K562 (cell line): ENCODE measurements around the gene PTPRG. TPM values are rescaled to one million over a fixed set of nuclear protein-coding genes. Genes with fewer than 3 reads are reported as not detected.
"Not testable (repeated sequence)": the region's sequence is repeated elsewhere in the genome, so short reads cannot be mapped to it uniquely, and the experiment has no call there.

Experiments
- ATAC-seq: fragments of 200-7000 bp; cut with Tn5 transposase; 3 replicates; pipeline ENCODE4 v1.9.1; 2020; ENCODE audit warnings: moderate library complexity
- BruUV-seq: library from RNA; stranded (reverse); fragments of 400-500 nt; replicated peaks from 2 replicates; lab custom pipeline; 2021; lab: Mats Ljungman, UMichigan
- CTCF ChIA-PET: fragments of 300-600 bp; formaldehyde crosslinking; extraction: SDS; loops from one replicate; lab custom pipeline; 2021; ENCODE audit warnings: low intra/inter-chr PET ratio; lab: Yijun Ruan, JAX
- POLR2A ChIA-PET: fragments of 300-600, 350-650 bp; sonication (Branson Sonifier 250); formaldehyde crosslinking; extraction: SDS; loops from one replicate; lab custom pipeline; 2021; ENCODE audit warnings: antibody characterized with exemption, inconsistent platforms; lab: Yijun Ruan, JAX
- DNase-seq, 4 experiments: peaks; one replicate each; pipeline versions ENCODE4 v3.0.0 to v3.0.0-alpha.2; 2011 to 2018; ENCODE audit warnings: low spot score in 3 of 4, mixed read lengths in 3 of 4; ENCODE audit errors: extremely low read depth in 1 of 4
- FAIRE-seq: peaks from 2 replicates; lab custom pipeline; 2011; peaks lifted over from hg19 to GRCh38; lab: Jason Lieb, UNC
- H2AFZ ChIP-seq: 2 replicates; pipeline ENCODE4 v1.6.0; 2011; ENCODE audit warnings: low read depth, low read length, control low read depth, inconsistent platforms
- H3K27ac ChIP-seq: fragments of 200-600 bp; 3 replicates; pipeline ENCODE4 v1.8.0; 2011; ENCODE audit warnings: low read depth, mild to moderate bottlenecking, control low read depth, inconsistent platforms, low read length, moderate library complexity, mixed read lengths; ENCODE audit errors: extremely low read depth
- H3K27me3 ChIP-seq, 2 experiments: fragments of 300-600 bp in 1 of 2; 2 replicates in 1 of 2; 3 replicates in 1 of 2; pipeline versions ENCODE4 v1.6.0 to v1.8.0; 2011; ENCODE audit warnings: inconsistent platforms in 2 of 2, low read length in 2 of 2, mild to moderate bottlenecking in 1 of 2, mixed read lengths in 1 of 2, moderate library complexity in 1 of 2; ENCODE audit not compliant: control insufficient read depth in 2 of 2, insufficient read depth in 2 of 2
- H3K36me3 ChIP-seq: fragments of 300-600 bp; 3 replicates; pipeline ENCODE4 v1.8.0; 2011; ENCODE audit warnings: mild to moderate bottlenecking, low read length, inconsistent platforms; ENCODE audit not compliant: control insufficient read depth, insufficient read depth
- H3K4me1 ChIP-seq, 2 experiments: fragments of 200-600 bp in 1 of 2; replicated peaks in 1 of 2; 2 replicates in 1 of 2; 3 replicates in 1 of 2; pipeline versions ENCODE4 v1.5.1 to v1.8.0; 2011; ENCODE audit warnings: inconsistent platforms in 2 of 2, low read length in 2 of 2, mild to moderate bottlenecking in 1 of 2, mixed read lengths in 1 of 2, moderate library complexity in 1 of 2; ENCODE audit not compliant: control insufficient read depth in 2 of 2, insufficient read depth in 2 of 2
- H3K4me2 ChIP-seq: 2 replicates; pipeline ENCODE4 v1.6.1; 2011; ENCODE audit warnings: low read length, control low read depth, inconsistent platforms, mixed read lengths; ENCODE audit not compliant: insufficient read depth
- H3K4me3 ChIP-seq: fragments of 200-600 bp; sonication (generic), shearing (Covaris generic); 2 replicates; pipeline ENCODE4 v1.5.1; 2016; ENCODE audit warnings: control low read depth, inconsistent platforms
- H3K79me2 ChIP-seq: fragments of 200-600 bp; 3 replicates; pipeline ENCODE4 v1.8.0; 2011; ENCODE audit warnings: low read length, inconsistent platforms; ENCODE audit not compliant: control insufficient read depth, insufficient read depth
- H3K9ac ChIP-seq, 2 experiments: 2 replicates each; pipeline versions ENCODE4 v1.6.0 to v1.6.1; 2011; ENCODE audit warnings: low read depth in 2 of 2, low read length in 2 of 2, control low read depth in 1 of 2, inconsistent platforms in 1 of 2, mild to moderate bottlenecking in 1 of 2, mixed read lengths in 1 of 2; ENCODE audit not compliant: insufficient read depth in 1 of 2
- H3K9me1 ChIP-seq: one replicate; pipeline ENCODE4 v1.6.0; 2011; ENCODE audit warnings: inconsistent platforms, mild to moderate bottlenecking, low read length, moderate library complexity; ENCODE audit not compliant: control insufficient read depth, insufficient read depth
- H3K9me3 ChIP-seq: replicated peaks from 2 replicates; pipeline ENCODE4 v1.5.1; 2011; ENCODE audit warnings: low read depth, low read length, inconsistent platforms; ENCODE audit not compliant: control insufficient read depth, insufficient read depth
- H4K20me1 ChIP-seq: replicated peaks from 2 replicates; pipeline ENCODE4 v1.6.1; 2011; ENCODE audit warnings: low read length, inconsistent platforms, mixed read lengths; ENCODE audit not compliant: control insufficient read depth, insufficient read depth
- ID3 ChIP-seq, 2 experiments: fragments of 250-450 bp in 1 of 2; fragments of 450-650 bp in 1 of 2; sonication (Bioruptor Pico) in 1 of 2; IDR thresholded peaks; 2 replicates each; pipeline versions ENCODE4 v1.6.1 to v1.8.0; 2016 to 2021; ENCODE audit warnings: mild to moderate bottlenecking in 2 of 2, moderate library complexity in 2 of 2, missing compliant biosample characterization in 1 of 2, missing genetic modification characterization in 1 of 2
- MTA3 ChIP-seq: fragments of 450-650 bp; formaldehyde crosslinking; IDR thresholded peaks from 2 replicates; pipeline ENCODE4 v1.6.1; 2017; ENCODE audit warnings: mild to moderate bottlenecking, borderline replicate concordance
- PRMT5 ChIP-seq: sonication (generic); formaldehyde crosslinking; IDR thresholded peaks from 2 replicates; pipeline ENCODE4 v1.5.0; 2020; ENCODE audit warnings: missing genetic modification reagents
- ZBTB49 ChIP-seq: sonication (generic); formaldehyde crosslinking; IDR thresholded peaks from 2 replicates; pipeline ENCODE4 v1.8.0; 2022; ENCODE audit warnings: missing genetic modification reagents, mild to moderate bottlenecking, borderline replicate concordance
- ZFP36 ChIP-seq: fragments of 150-350 bp; IDR thresholded peaks from 2 replicates; pipeline ENCODE4 v1.6.1; 2018; ENCODE audit warnings: low read length, low read depth; ENCODE audit not compliant: partially characterized antibody
- WGBS: fragments of 100-300 bp; shearing (Covaris generic); methylation state at CpG from one replicate; pipeline ENCODE4 v1.1.6; 2016; ENCODE audit warnings: low coverage, mixed read lengths; ENCODE audit not compliant: insufficient coverage; ENCODE audit errors: missing lambda C conversion rate; 5-methylcytosine and 5-hydroxymethylcytosine counted together
- in situ Hi-C: fragments of 300-500 bp; cut with MboI; formaldehyde crosslinking; loops from 4 replicates; pipeline ENCODE4 v1.15.0; 2018; ENCODE audit warnings: inconsistent platforms, mixed read lengths
- intact Hi-C: fragments of 100-400 bp; cut with micrococcal nuclease; formaldehyde crosslinking; loops from 2 replicates; pipeline ENCODE4 v1.14.2; 2022
- polyA plus RNA-seq, 8 experiments: library from polyadenylated mRNA; depleted of rRNA in 4 of 8; stranded (reverse) in 5 of 8; unstranded in 3 of 8; fragments of >200 nt; fragmentation: Nextera tagmentation in 2 of 8; fragmentation: Illumina TruSeq in 1 of 8; extraction: Ambion mirVana in 2 of 8; extraction: Trizol in 1 of 8; gene quantifications; 2 replicates each; pipeline versions ENCODE4 v1.2.1 to v1.2.3, GENCODE V29; 2011 to 2014; ENCODE audit warnings: inconsistent platforms in 1 of 8, missing spikeins in 1 of 8
- total RNA-seq, 7 experiments: library from RNA; depleted of rRNA in 6 of 7; stranded (reverse); fragments of >200 nt in 6 of 7; fragmentation: Illumina TruSeq in 2 of 7; extraction: Trizol in 2 of 7; gene quantifications; 2 replicates each; pipeline versions ENCODE4 v1.2.1 to v1.2.3, GENCODE V29; 2011 to 2021; ENCODE audit warnings: low replicate concordance in 1 of 7

PTPRG gene
- total and polyA plus RNA-seq, 9 of the 15 experiments (the other 6 are each of a cell fraction or from before 2014, with no cell fraction given), result 0.16 TPM; not detected in 8

DNA sequence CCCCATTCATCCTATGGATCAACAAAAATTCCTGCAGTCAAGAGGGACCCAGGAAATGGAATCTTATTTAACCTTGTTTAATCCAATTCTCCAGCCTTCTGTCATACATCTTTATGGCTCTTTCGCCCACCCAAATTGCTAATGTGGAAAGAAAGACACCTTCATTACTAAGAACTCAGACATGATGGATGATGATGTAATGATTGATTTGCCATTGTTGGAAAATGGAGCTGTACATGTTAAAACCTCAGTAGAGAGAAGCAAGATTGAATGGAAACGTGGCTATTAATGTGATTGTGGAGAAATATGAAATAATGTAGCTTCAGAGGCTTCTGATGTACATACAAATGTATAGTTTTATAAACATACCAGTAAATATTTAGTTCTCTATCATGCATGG lies 15.7 kb upstream of the PTPRG start (continued):
- no peak for TF ChIP-seq ZBTB49 (CRISPR knock-in tag)
- no peak for TF ChIP-seq ZFP36
- TF ChIP-seq MTA3, result no peak

DNA sequence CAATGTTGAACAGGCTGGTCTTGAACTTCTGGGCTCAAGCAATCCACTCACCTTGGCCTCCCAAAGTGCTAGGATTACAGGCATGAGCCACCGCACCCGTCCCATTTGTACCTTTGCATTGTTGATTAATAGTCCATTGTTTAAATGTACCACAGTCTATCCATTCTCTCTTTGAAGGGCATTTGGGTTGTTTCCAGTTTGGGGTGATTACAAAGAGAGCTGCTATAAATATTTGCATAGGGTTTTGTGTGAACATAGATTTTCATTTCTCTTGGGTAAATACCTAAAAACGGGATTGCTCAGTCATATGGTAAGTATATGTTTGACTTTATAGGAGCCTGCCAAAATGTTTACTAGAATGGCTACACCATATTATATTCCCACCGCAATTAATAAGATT lies 13.7 kb upstream of the PTPRG start:
- ChIA-PET CTCF (no interaction called here), POLR2A (no interaction called here)
- WGBS, result 0% methylated on average over 4 of the region's 4 CpGs
- no peak overlapping the region for H3K9ac ChIP-seq
- intact Hi-C loops, result no loop called here
- H4K20me1 ChIP-seq, result no peaks in the 10 kb centered on the region
- H3K4me2 ChIP-seq, result no peak overlapping the region
- H3K27ac ChIP-seq, result no peak overlapping the region
- TF ChIP-seq PRMT5, result no peak
- TF ChIP-seq ID3 (CRISPR knock-in tag; IDR thresholded peaks at IDR 0.05), result no peak
- no peak for TF ChIP-seq ID3 (tag; IDR thresholded peaks at IDR 0.05)
- in situ Hi-C loops, result no loop called here
- H2AFZ ChIP-seq, result no peak overlapping the region
- FAIRE-seq, result no peak
- no peak for DNase-seq
- H3K27me3 ChIP-seq, result no peaks in the 10 kb centered on the region
- H3K4me3 ChIP-seq, result no peak overlapping the region
- H3K79me2 ChIP-seq, result no peaks in the 10 kb centered on the region
- BruUV-seq, result no TSS peak
- H3K9me3 ChIP-seq, result no peaks in the 10 kb centered on the region
- H3K4me1 ChIP-seq, result no peaks in the 10 kb centered on the region
- no peaks in the 10 kb centered on the region for H3K9me1 ChIP-seq
- ATAC-seq, result no peak
- H3K36me3 ChIP-seq, result no peaks in the 10 kb centered on the region

- H3K79me2 ChIP-seq, H3K9me3 ChIP-seq, in situ Hi-C loops, H4K20me1 ChIP-seq, ATAC-seq, H3K9me1 ChIP-seq, CTCF ChIA-PET, H2AFZ ChIP-seq, H3K4me1 ChIP-seq, H3K9ac ChIP-seq, BruUV-seq, intact Hi-C loops, H3K27ac ChIP-seq, DNase-seq, H3K27me3 ChIP-seq, POLR2A ChIA-PET, H3K4me3 ChIP-seq, H3K4me2 ChIP-seq, FAIRE-seq, H3K36me3 ChIP-seq: not testable (repeated sequence)
- WGBS, result 0% methylated on average over 8 of the region's 8 CpGs
Measured at GRCh38 chr3:61552704-61553103, 8.7 kb upstream of the PTPRG start.
